HL-60 (cell line): ENCODE measurements around the gene ITIH6.
"Not testable (repeated sequence)": the region's sequence is repeated elsewhere in the genome, so short reads cannot be mapped to it uniquely, and the experiment has no call there.

Experiments
- DNase-seq, 2 experiments: peaks; one replicate each; pipeline ENCODE4 v3.0.0-alpha.2; 2010 to 2020; ENCODE audit warnings: low read depth in 1 of 2, low spot score in 1 of 2
- H3K27ac ChIP-seq: fragments of 250-450 bp; sonication (Bioruptor Pico); replicated peaks from 2 replicates; pipeline ENCODE4 v1.5.1; 2020; ENCODE audit warnings: mild to moderate bottlenecking, moderate library complexity
- H3K27me3 ChIP-seq: fragments of 250-450 bp; sonication (Bioruptor Pico); 2 replicates; pipeline ENCODE4 v1.5.1; 2021; ENCODE audit warnings: mild to moderate bottlenecking, moderate library complexity; ENCODE audit not compliant: insufficient read depth, poor library complexity, severe bottlenecking
- H3K4me3 ChIP-seq: replicated peaks from 2 replicates; pipeline ENCODE4 v1.5.1; 2011; ENCODE audit warnings: mild to moderate bottlenecking, control low read depth, low read length; ENCODE audit not compliant: insufficient read depth
- GABPA ChIP-seq: IDR thresholded peaks from 2 replicates; pipeline ENCODE4 v1.6.1; 2012; ENCODE audit warnings: low read depth
- POLR2AphosphoS5 ChIP-seq: IDR thresholded peaks from 2 replicates; pipeline ENCODE4 v1.6.1; 2012; ENCODE audit warnings: low read depth
- SPI1 ChIP-seq: IDR thresholded peaks from 2 replicates; pipeline ENCODE4 v1.6.1; 2012; ENCODE audit warnings: low read depth, mild to moderate bottlenecking, borderline replicate concordance
- long read RNA-seq: library from polyadenylated mRNA; unstranded; transcript quantifications from one replicate; pipeline ENCODE4 v2.0.0, GENCODE V29; 2020
- TF ChIP-seq, protein P1 (sequence below): IDR thresholded peaks from 2 replicates; pipeline ENCODE4 v1.6.1; 2012; ENCODE audit warnings: low read depth; ENCODE audit not compliant: insufficient replicate concordance
- TF ChIP-seq, protein P2 (sequence below): IDR thresholded peaks from one replicate; pipeline ENCODE4 v1.5.1; 2011; ENCODE audit warnings: low read length, control low read depth, inconsistent platforms; ENCODE audit not compliant: insufficient read depth

The ITIH6 gene, protein sequence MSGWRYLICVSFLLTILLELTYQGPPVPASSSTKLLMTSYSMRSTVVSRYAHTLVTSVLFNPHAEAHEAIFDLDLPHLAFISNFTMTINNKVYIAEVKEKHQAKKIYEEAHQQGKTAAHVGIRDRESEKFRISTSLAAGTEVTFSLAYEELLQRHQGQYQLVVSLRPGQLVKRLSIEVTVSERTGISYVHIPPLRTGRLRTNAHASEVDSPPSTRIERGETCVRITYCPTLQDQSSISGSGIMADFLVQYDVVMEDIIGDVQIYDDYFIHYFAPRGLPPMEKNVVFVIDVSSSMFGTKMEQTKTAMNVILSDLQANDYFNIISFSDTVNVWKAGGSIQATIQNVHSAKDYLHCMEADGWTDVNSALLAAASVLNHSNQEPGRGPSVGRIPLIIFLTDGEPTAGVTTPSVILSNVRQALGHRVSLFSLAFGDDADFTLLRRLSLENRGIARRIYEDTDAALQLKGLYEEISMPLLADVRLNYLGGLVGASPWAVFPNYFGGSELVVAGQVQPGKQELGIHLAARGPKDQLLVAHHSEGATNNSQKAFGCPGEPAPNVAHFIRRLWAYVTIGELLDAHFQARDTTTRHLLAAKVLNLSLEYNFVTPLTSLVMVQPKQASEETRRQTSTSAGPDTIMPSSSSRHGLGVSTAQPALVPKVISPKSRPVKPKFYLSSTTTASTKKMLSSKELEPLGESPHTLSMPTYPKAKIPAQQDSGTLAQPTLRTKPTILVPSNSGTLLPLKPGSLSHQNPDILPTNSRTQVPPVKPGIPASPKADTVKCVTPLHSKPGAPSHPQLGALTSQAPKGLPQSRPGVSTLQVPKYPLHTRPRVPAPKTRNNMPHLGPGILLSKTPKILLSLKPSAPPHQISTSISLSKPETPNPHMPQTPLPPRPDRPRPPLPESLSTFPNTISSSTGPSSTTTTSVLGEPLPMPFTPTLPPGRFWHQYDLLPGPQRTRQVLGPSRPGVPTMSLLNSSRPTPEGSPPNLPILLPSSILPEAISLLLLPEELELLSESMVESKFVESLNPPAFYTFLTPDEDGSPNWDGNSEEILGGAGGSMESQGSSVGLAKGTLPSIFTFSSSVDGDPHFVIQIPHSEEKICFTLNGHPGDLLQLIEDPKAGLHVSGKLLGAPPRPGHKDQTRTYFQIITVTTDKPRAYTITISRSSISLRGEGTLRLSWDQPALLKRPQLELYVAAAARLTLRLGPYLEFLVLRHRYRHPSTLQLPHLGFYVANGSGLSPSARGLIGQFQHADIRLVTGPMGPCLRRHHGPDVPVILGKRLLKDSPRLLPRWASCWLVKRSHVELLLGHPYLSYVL
- long read RNA-seq, result 0 reads

DNA sequence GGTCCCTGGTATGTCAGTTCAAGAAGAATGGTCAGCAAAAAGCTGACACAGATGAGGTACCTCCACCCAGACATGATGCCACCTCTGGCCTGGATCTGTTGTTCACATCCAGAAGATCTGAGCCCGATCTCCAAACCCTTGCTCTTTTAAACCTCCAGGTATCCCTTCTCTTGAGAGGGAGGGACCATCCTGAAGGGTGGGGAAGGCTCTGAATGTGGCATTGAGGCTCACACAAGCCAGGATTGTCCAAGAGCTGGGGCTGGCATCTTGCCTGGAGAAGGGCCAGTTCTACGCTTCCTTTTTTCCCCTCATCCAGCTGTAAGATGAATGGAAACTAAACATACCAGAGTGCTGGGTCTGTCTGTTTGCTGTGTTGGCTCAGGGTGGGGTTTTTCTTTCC lies at the start of gene ITIH6:
ITIH6 (minus strand) TSS at position 119 of the 400 bp plus-strand sequence; CDS start at position 74, 45 bp downstream.
- no peak for DNase-seq
- Histone ChIP-seq H3K27me3 (no peaks in the 10 kb centered on the region), H3K27ac (no peak within 1 kb of the TSS), H3K4me3 (no peak within 1 kb of the TSS)
- TF ChIP-seq, protein P1, sequence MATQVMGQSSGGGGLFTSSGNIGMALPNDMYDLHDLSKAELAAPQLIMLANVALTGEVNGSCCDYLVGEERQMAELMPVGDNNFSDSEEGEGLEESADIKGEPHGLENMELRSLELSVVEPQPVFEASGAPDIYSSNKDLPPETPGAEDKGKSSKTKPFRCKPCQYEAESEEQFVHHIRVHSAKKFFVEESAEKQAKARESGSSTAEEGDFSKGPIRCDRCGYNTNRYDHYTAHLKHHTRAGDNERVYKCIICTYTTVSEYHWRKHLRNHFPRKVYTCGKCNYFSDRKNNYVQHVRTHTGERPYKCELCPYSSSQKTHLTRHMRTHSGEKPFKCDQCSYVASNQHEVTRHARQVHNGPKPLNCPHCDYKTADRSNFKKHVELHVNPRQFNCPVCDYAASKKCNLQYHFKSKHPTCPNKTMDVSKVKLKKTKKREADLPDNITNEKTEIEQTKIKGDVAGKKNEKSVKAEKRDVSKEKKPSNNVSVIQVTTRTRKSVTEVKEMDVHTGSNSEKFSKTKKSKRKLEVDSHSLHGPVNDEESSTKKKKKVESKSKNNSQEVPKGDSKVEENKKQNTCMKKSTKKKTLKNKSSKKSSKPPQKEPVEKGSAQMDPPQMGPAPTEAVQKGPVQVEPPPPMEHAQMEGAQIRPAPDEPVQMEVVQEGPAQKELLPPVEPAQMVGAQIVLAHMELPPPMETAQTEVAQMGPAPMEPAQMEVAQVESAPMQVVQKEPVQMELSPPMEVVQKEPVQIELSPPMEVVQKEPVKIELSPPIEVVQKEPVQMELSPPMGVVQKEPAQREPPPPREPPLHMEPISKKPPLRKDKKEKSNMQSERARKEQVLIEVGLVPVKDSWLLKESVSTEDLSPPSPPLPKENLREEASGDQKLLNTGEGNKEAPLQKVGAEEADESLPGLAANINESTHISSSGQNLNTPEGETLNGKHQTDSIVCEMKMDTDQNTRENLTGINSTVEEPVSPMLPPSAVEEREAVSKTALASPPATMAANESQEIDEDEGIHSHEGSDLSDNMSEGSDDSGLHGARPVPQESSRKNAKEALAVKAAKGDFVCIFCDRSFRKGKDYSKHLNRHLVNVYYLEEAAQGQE, result no peak
- TF ChIP-seq POLR2AphosphoS5 (no peak), GABPA (no peak)

DNA sequence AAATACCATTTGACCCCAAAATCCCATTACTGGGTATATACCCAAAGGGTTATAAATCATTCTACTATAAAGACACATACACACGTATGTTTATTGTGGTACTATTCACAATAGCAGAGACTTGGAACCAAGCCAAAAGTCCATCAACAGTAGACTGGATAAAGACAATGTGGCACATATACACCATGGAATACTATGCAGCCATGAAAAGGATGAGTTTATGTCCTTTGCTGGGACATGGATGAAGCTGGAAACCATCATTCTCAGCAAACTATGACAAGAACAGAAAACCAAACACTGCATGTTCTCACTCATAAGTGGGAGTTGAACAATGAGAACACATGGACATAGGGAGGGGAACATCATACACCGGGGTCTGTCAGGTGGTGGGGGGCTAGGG lies 49.6 kb upstream of the ITIH6 start:
- DNase-seq, H3K27me3 ChIP-seq: not testable (repeated sequence)

GRCh38 chrX:54843050-54843449 lies 45.0 kb upstream of the ITIH6 start:
- no peak for DNase-seq
- no peak overlapping the region for H3K27ac ChIP-seq
- TF ChIP-seq SPI1 (no peak), POLR2AphosphoS5 (no peak), GABPA (no peak)
- TF ChIP-seq, protein P1, result no peak
- TF ChIP-seq, protein P2, sequence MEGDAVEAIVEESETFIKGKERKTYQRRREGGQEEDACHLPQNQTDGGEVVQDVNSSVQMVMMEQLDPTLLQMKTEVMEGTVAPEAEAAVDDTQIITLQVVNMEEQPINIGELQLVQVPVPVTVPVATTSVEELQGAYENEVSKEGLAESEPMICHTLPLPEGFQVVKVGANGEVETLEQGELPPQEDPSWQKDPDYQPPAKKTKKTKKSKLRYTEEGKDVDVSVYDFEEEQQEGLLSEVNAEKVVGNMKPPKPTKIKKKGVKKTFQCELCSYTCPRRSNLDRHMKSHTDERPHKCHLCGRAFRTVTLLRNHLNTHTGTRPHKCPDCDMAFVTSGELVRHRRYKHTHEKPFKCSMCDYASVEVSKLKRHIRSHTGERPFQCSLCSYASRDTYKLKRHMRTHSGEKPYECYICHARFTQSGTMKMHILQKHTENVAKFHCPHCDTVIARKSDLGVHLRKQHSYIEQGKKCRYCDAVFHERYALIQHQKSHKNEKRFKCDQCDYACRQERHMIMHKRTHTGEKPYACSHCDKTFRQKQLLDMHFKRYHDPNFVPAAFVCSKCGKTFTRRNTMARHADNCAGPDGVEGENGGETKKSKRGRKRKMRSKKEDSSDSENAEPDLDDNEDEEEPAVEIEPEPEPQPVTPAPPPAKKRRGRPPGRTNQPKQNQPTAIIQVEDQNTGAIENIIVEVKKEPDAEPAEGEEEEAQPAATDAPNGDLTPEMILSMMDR, result no peak
- H3K27me3 ChIP-seq, result no peaks in the 10 kb centered on the region
- no peak overlapping the region for H3K4me3 ChIP-seq

More for the DNA sequence above, 49.6 kb upstream of the ITIH6 start:
- H3K27ac ChIP-seq, H3K4me3 ChIP-seq: not testable (repeated sequence)

GRCh38 chrX:54842607-54843006 lies 44.6 kb upstream of the ITIH6 start:
- TF ChIP-seq SPI1 (no peak), GABPA (no peak), POLR2AphosphoS5 (no peak)
- TF ChIP-seq, protein P2, result no peak
- TF ChIP-seq, protein P1, result no peak
- Histone ChIP-seq H3K27ac (no peak overlapping the region), H3K27me3 (no peaks in the 10 kb centered on the region), H3K4me3 (no peak overlapping the region)
- DNase-seq, result no peak

- not testable (repeated sequence) for H3K4me3 ChIP-seq, H3K27ac ChIP-seq, H3K27me3 ChIP-seq, DNase-seq
Observed at GRCh38 chrX:54841184-54841874, 43.3 kb upstream of the ITIH6 start.
